ENCODE results near the gene GFOD1.

GFOD1 gene, protein sequence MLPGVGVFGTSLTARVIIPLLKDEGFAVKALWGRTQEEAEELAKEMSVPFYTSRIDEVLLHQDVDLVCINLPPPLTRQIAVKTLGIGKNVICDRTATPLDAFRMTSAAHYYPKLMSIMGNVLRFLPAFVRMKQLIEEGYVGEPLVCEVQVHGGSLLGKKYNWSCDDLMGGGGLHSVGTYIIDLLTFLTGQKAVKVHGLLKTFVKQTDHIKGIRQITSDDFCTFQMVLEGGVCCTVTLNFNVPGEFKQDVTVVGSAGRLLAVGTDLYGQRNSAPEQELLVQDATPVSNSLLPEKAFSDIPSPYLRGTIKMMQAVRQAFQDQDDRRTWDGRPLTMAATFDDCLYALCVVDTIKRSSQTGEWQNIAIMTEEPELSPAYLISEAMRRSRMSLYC

DNA sequence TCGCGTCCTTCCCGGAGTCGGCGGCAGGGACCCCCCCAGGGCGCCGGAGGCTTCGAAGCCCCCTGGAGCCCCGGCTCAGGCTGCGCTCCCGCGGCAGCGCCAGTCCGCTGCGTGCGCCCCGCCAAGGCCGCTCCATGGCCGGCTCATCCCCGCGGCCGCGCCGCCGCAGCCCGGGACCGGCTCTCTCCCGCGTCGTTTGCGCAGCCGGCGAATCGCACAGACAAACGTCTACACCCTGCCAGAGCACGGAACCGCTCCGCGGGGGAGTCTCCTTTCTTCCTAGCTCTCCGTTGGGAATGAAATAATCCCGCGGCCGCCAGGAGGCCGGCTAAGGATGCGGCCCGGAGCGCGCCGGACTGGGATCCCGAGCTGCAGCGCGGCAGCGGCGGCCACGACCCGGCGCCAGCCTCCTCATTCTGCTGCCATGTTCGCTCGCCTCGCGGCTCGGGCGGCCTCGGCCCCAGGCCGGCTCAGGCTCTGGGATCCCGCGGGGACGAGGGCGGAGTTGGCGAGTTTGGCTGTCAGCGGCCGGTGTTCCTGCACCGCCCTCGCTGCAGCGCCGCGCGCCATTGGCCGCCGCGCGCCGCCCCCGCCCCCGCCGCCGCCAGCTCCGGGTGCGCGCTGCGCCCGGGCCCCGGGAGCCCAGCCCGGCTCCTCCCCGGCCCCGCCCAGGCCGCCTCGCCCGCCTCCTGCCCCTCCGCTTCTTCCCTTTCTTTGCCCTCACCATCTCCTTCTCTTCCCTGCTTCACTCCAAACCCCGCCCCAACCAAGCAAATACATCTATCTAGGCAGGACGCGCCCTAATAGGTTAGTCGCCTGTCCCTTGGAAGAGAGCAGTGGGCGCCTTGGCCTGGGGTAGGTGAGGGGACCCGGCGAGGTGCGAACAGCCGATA, at the start of gene GFOD1:
GFOD1 (minus strand) TSS at position 479 of the 893 bp plus-strand sequence. CDS start 710 bp downstream, outside the sequence.
- DNase-seq (ENCODE audit: low read depth) = peak; percentile 84
- H3K4me3 ChIP-seq (ENCODE audit: low read length) = peak within 1 kb of the TSS; percentile 78
- TF ChIP-seq, protein P1, sequence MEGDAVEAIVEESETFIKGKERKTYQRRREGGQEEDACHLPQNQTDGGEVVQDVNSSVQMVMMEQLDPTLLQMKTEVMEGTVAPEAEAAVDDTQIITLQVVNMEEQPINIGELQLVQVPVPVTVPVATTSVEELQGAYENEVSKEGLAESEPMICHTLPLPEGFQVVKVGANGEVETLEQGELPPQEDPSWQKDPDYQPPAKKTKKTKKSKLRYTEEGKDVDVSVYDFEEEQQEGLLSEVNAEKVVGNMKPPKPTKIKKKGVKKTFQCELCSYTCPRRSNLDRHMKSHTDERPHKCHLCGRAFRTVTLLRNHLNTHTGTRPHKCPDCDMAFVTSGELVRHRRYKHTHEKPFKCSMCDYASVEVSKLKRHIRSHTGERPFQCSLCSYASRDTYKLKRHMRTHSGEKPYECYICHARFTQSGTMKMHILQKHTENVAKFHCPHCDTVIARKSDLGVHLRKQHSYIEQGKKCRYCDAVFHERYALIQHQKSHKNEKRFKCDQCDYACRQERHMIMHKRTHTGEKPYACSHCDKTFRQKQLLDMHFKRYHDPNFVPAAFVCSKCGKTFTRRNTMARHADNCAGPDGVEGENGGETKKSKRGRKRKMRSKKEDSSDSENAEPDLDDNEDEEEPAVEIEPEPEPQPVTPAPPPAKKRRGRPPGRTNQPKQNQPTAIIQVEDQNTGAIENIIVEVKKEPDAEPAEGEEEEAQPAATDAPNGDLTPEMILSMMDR (conservative IDR thresholded peaks at IDR 0.05; ENCODE audit: low read length) = peak; percentile 18; the same call in 1 of the 2 replicates

DNA sequence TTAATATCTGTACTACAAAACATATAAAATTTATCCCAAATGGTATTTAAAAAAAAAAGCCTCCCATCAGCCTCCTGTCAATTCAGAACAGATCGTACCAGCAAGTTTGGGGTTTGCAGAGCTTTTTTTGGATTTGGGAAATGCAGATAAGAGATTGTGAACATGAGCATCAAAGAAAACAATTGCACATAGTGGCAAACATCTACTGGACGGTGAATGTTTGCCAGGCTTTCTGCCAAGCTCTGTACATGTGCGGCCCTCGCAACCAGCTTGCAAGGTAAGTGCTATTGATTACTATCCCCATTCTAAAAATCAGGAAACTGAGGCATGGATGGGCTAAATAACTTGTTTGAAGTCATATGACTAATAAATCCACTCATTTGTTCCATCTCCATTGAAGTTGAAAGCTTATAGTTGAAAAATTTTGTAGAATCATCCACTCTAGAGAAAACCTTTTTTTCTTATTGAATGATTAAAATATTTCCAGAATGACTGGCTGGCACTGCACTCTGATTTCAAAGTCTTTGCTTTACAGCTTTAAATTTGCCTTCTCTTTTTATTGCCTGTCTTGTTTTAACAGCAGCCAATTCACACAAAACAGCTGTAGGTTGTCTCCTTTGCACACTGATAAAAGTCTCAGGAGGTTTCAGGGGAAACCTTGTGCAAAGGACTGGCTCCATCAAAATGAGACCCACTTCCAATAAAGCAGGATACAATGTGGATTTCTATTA, 49.6 kb upstream of the GFOD1 start:
- TF ChIP-seq, protein P1 (conservative IDR thresholded peaks at IDR 0.05; ENCODE audit: low read length) = no peak
- H3K4me3 ChIP-seq (ENCODE audit: low read length) = no peak overlapping the region
- DNase-seq (ENCODE audit: low read depth) = peak; percentile 45

- no peak for DNase-seq (ENCODE audit: low read depth)
Observed at GRCh38 chr6:13535306-13535705, 47.9 kb upstream of the GFOD1 start.

GRCh38 chr6:13534536-13534935, 47.1 kb upstream of the GFOD1 start:
- TF ChIP-seq, protein P1 (conservative IDR thresholded peaks at IDR 0.05; ENCODE audit: low read length) = no peak
- DNase-seq (ENCODE audit: low read depth) = no peak
- no peak overlapping the region for H3K4me3 ChIP-seq (ENCODE audit: low read length)

More at GRCh38 chr6:13535306-13535705, 47.9 kb upstream of the GFOD1 start:
- H3K4me3 ChIP-seq (ENCODE audit: low read length) = no peak overlapping the region
- TF ChIP-seq, protein P1 (conservative IDR thresholded peaks at IDR 0.05; ENCODE audit: low read length) = no peak

DNA sequence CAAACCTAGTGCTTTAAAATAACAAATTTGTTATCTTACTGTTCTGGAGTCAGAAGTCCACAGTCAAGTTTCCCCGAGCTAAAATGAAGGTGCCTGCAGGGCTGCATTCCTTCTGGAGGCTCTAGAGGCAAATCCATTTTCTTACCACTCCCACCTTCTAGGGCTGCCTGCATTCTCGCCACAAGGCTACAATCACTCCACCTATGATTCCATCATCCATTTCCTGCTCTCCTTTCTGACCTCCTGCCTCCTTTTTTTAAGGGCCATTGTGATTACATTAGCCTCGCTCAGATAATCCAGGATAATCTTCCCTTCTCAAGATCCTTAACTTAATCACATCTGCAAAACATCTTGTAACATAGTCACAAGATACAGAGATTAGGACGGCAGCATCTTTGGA, 44.6 kb upstream of the GFOD1 start:
- TF ChIP-seq, protein P1 (conservative IDR thresholded peaks at IDR 0.05; ENCODE audit: low read length) = no peak
- DNase-seq (ENCODE audit: low read depth) = no peak
- no peak overlapping the region for H3K4me3 ChIP-seq (ENCODE audit: low read length)

DNA sequence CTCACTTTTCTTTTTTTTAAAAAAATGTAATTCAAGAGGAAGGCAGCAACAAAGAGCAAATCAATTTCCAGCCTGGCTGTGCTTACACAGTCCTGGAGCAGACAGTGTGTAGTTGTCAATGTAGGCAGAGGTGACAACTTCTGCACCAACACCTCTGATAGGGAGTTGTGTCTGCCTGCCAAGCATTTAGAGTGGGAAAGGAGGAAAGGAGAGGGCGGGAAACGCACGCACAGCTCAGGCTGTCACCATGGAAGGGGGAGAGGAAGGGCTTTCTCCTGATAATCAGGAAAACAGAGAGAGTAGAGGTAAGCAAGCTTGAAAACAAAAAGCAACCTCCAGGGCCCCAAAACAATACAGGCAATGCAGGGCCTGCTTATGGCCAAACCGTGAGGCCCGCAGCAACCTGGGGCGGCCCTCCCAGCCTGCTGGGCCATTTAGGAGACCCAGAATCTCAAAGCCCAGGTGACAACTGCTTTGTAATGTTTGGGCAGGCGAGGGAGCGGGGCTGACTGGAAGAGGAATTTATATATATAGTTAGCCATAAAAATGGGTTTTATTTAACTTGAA, 41.5 kb upstream of the GFOD1 start:
- no peak for DNase-seq (ENCODE audit: low read depth)
- no peak overlapping the region for H3K4me3 ChIP-seq (ENCODE audit: low read length)

More for the DNA sequence above, 41.5 kb upstream of the GFOD1 start:
- TF ChIP-seq, protein P1 (conservative IDR thresholded peaks at IDR 0.05; ENCODE audit: low read length) = no peak
